Endothelial cell (in vitro differentiated cells): ENCODE data around the gene GTSE1. TPM values are rescaled to one million over a fixed set of nuclear protein-coding genes. Genes with fewer than 3 reads are reported as not detected.
"Not testable (repeated sequence)": the region's sequence is repeated elsewhere in the genome, so short reads cannot be mapped to it uniquely, and the experiment has no call there.

Experiments used
- DNase-seq: peaks from one replicate; pipeline ENCODE4 v3.0.0; 2021; ENCODE audit warnings: low spot score
- H3K27ac Mint-ChIP-seq: one replicate; pipeline ENCODE4 v1.8.0; 2021; ENCODE audit warnings: mixed read lengths, inconsistent platforms; ENCODE audit not compliant: unreplicated experiment
- H3K27me3 Mint-ChIP-seq: one replicate; pipeline ENCODE4 v1.8.0; 2021; ENCODE audit warnings: mild to moderate bottlenecking, moderate library complexity, mixed read lengths, inconsistent platforms; ENCODE audit not compliant: unreplicated experiment
- H3K36me3 Mint-ChIP-seq: one replicate; pipeline ENCODE4 v1.8.0; 2021; ENCODE audit warnings: mild to moderate bottlenecking, low read depth, mixed read lengths, inconsistent platforms; ENCODE audit not compliant: unreplicated experiment
- H3K4me1 Mint-ChIP-seq: one replicate; pipeline ENCODE4 v1.8.0; 2021; ENCODE audit warnings: mild to moderate bottlenecking, mixed read lengths, inconsistent platforms; ENCODE audit not compliant: unreplicated experiment
- H3K4me3 Mint-ChIP-seq: one replicate; pipeline ENCODE4 v1.8.0; 2021; ENCODE audit warnings: mild to moderate bottlenecking, mixed read lengths, inconsistent platforms; ENCODE audit not compliant: unreplicated experiment
- H3K9me3 Mint-ChIP-seq: one replicate; pipeline ENCODE4 v1.8.0; 2021; ENCODE audit warnings: mixed read lengths, inconsistent platforms; ENCODE audit not compliant: unreplicated experiment
- total RNA-seq: library from RNA; stranded (reverse); fragmentation: NEBNext Ultra II Directional; extraction: Animal tissue kit (Norgen Biotek cat#: 25700); gene quantifications from one replicate; pipeline ENCODE4 v1.2.1, GENCODE V29; 2021; ENCODE audit not compliant: unreplicated experiment
- TF ChIP-seq, protein P1 (sequence below): fragments of 200-600 bp; sonication (generic); IDR thresholded peaks from one replicate; pipeline ENCODE4 v1.5.0; 2021; ENCODE audit warnings: antibody characterized with exemption; ENCODE audit not compliant: unreplicated experiment

Gene GTSE1
- total RNA-seq, 1 donor from 2014 or later = 8.2 TPM

DNA sequence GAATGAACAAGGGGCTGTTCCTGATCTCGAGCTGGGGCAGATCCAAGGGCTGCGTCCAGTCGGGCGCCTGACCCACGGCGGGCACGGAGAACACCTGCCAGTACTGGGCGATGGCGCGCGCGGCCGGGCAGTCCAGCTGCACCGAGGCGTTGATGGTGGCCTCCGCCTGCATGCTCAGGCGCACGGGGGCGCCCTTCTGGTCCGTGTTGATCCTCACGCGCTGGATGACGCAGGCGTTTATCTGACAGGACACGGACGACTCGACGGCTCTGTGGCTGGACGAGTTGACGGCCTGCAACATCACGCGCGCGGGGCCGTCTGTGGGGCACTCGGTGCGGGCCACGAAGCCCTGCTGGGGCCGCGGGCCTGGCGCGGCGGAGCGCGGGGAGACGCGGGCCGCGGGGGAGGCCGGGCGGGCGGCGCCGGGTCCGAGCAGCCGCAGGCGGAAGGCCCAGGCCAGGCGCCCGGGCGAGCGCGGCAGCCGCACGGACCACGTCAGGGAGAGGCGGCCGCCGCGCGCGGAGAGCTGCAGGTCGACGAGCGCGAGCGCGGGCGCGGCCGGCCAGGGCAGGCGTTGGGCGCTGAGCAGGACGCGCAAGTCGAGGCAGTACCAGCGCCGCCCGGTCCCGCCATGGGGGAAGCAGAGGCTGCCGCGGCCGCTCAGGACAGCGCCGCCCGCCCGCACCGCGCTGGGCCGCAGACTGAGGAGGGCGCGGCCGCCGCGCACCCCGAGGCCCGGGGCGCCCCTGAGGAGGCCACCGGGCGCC lies 34.0 kb upstream of the GTSE1 start:
- peaks cover 8% of the 10 kb centered on the region for H3K9me3 Mint-ChIP-seq

DNA sequence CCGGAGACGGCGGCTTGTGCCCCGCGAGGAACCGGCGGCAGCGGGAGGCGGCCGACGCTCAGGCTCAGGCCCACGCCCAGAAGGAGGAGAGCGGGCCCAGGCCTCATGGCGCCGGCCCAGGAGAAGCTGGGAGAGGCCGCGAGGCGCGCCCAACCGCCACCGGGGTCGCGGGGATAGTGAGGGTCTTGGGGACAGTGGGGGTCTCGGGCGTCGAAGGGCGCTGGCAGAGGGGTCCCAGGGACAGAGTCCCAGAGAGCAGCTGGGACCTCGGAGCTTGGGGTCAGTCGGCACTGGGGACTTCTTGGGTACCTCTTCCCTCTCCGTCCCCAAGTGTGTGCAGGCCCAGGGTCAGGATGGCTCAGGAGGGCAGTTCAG lies 33.5 kb upstream of the GTSE1 start, which contains the start of gene PKDREJ:
Gene PKDREJ (minus strand): TSS at position 128 of the 375 bp plus-strand sequence. CDS start 21 bp downstream, at position 107.
- H3K4me3 Mint-ChIP-seq = no peak within 1 kb of the TSS
- H3K27ac Mint-ChIP-seq = no peak within 1 kb of the TSS
- H3K9me3 Mint-ChIP-seq = peaks cover 8% of the 10 kb centered on the region
- peaks cover 33% of the 10 kb centered on the region for H3K27me3 Mint-ChIP-seq
- no peak for DNase-seq
- H3K4me1 Mint-ChIP-seq = peaks cover 5% of the 10 kb centered on the region
- TF ChIP-seq, protein P1, sequence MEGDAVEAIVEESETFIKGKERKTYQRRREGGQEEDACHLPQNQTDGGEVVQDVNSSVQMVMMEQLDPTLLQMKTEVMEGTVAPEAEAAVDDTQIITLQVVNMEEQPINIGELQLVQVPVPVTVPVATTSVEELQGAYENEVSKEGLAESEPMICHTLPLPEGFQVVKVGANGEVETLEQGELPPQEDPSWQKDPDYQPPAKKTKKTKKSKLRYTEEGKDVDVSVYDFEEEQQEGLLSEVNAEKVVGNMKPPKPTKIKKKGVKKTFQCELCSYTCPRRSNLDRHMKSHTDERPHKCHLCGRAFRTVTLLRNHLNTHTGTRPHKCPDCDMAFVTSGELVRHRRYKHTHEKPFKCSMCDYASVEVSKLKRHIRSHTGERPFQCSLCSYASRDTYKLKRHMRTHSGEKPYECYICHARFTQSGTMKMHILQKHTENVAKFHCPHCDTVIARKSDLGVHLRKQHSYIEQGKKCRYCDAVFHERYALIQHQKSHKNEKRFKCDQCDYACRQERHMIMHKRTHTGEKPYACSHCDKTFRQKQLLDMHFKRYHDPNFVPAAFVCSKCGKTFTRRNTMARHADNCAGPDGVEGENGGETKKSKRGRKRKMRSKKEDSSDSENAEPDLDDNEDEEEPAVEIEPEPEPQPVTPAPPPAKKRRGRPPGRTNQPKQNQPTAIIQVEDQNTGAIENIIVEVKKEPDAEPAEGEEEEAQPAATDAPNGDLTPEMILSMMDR = no peak
- peaks cover 22% of the 10 kb centered on the region for H3K36me3 Mint-ChIP-seq

More for the DNA sequence above, 34.0 kb upstream of the GTSE1 start:
- Mint-ChIP-seq H3K27me3 (peaks cover 33% of the 10 kb centered on the region), H3K4me3 (no peak overlapping the region), H3K27ac (no peak overlapping the region), H3K4me1 (peaks cover 4% of the 10 kb centered on the region), H3K36me3 (peaks cover 22% of the 10 kb centered on the region)
- TF ChIP-seq, protein P1 = peak; percentile 20
- DNase-seq = peak; percentile 69

- peaks cover 33% of the 10 kb centered on the region for H3K27me3 Mint-ChIP-seq
- DNase-seq, H3K4me3 Mint-ChIP-seq, H3K9me3 Mint-ChIP-seq, H3K4me1 Mint-ChIP-seq, H3K27ac Mint-ChIP-seq: not testable (repeated sequence)
- H3K36me3 Mint-ChIP-seq = peaks cover 22% of the 10 kb centered on the region
Observed at GRCh38 chr22:46264520-46264919, 32.1 kb upstream of the GTSE1 start.

- H3K27ac Mint-ChIP-seq, H3K9me3 Mint-ChIP-seq, DNase-seq, H3K4me3 Mint-ChIP-seq: not testable (repeated sequence)
- Mint-ChIP-seq H3K36me3 (peaks cover 25% of the 10 kb centered on the region), H3K27me3 (peaks cover 33% of the 10 kb centered on the region), H3K4me1 (peaks cover 13% of the 10 kb centered on the region)
Observed at GRCh38 chr22:46265627-46266026, 31.0 kb upstream of the GTSE1 start.

GRCh38 chr22:46267431-46268279 lies 29.0 kb upstream of the GTSE1 start, which contains the start of gene TTC38:
Gene TTC38, plus strand, starts transcription at chr22:46268008. Its CDS starts 32 bp downstream, at chr22:46268040.
- peak; percentile 74 for DNase-seq
- peak within 1 kb of the TSS; percentile 57 for H3K27ac Mint-ChIP-seq
- peaks cover 13% of the 10 kb centered on the region for H3K4me1 Mint-ChIP-seq
- TF ChIP-seq, protein P1 = no peak
- H3K4me3 Mint-ChIP-seq = peak within 1 kb of the TSS; percentile 93
- H3K36me3 Mint-ChIP-seq = peaks cover 20% of the 10 kb centered on the region
- peaks cover 8% of the 10 kb centered on the region for H3K9me3 Mint-ChIP-seq
- peaks cover 15% of the 10 kb centered on the region for H3K27me3 Mint-ChIP-seq
